IMR-90 (cell line): ENCODE data around the gene SYTL1. TPM values are rescaled to one million over a fixed set of nuclear protein-coding genes. Genes with fewer than 3 reads are reported as not detected.

Experiments
- ATAC-seq: fragments of 200-7000 bp; cut with Tn5 transposase; 2 replicates; pipeline ENCODE4 v1.9.1; 2020; ENCODE audit warnings: low read depth, mild to moderate bottlenecking, moderate library complexity
- BruUV-seq: library from RNA; stranded (reverse); fragments of 400-500 nt; replicated peaks from 2 replicates; lab custom pipeline; 2021; lab: Mats Ljungman, UMichigan
- CTCF ChIA-PET: fragments of 300-600 bp; formaldehyde crosslinking; extraction: SDS; loops from one replicate; lab custom pipeline; 2021; ENCODE audit warnings: antibody characterized with exemption; lab: Yijun Ruan, JAX
- POLR2A ChIA-PET: fragments of 300-600 bp; sonication (Branson Sonifier 250); formaldehyde crosslinking; loops from one replicate; lab custom pipeline; 2022; ENCODE audit warnings: antibody characterized with exemption; ENCODE audit not compliant: unreplicated experiment; lab: Charles Lee
- DNase-seq: peaks from one replicate; pipeline ENCODE4 v3.0.0; 2013
- H2AFZ ChIP-seq: replicated peaks from 2 replicates; pipeline ENCODE3; 2013; ENCODE audit warnings: low read length, mild to moderate bottlenecking; ENCODE audit not compliant: poor library complexity
- H2AK5ac ChIP-seq: 2 replicates; pipeline ENCODE4 v1.6.1; 2013; ENCODE audit warnings: low read depth, low read length, inconsistent platforms
- H2AK9ac ChIP-seq: replicated peaks from 2 replicates; pipeline ENCODE3; 2013; ENCODE audit warnings: mild to moderate bottlenecking, low read depth, low read length, moderate library complexity; ENCODE audit not compliant: poor library complexity
- H2BK120ac ChIP-seq: 2 replicates; pipeline ENCODE4 v1.6.1; 2013; ENCODE audit warnings: low read depth, low read length, inconsistent platforms
- H2BK15ac ChIP-seq: 3 replicates; pipeline ENCODE4 v1.6.1; 2013; ENCODE audit warnings: low read depth, low read length, inconsistent platforms
- H2BK20ac ChIP-seq: 2 replicates; pipeline ENCODE4 v1.6.1; 2013; ENCODE audit warnings: low read depth, mild to moderate bottlenecking, inconsistent platforms, low read length, moderate library complexity
- H2BK5ac ChIP-seq: 2 replicates; pipeline ENCODE4 v1.6.1; 2013; ENCODE audit warnings: mild to moderate bottlenecking, low read depth, low read length, inconsistent platforms; ENCODE audit not compliant: poor library complexity, severe bottlenecking
- H3K14ac ChIP-seq: replicated peaks from 2 replicates; pipeline ENCODE4 v1.6.1; 2013; ENCODE audit warnings: low read depth, low read length, inconsistent platforms
- H3K18ac ChIP-seq: 2 replicates; pipeline ENCODE4 v1.6.1; 2013; ENCODE audit warnings: low read depth, low read length, control low read depth
- H3K23ac ChIP-seq: 2 replicates; pipeline ENCODE4 v1.6.1; 2013; ENCODE audit warnings: low read depth, low read length, inconsistent platforms
- H3K27ac ChIP-seq: 2 replicates; pipeline ENCODE4 v1.5.1; 2013; ENCODE audit warnings: mild to moderate bottlenecking, control low read depth, low read length; ENCODE audit not compliant: insufficient read depth
- H3K27me3 ChIP-seq: 2 replicates; pipeline ENCODE4 v1.6.1; 2013; ENCODE audit warnings: low read length; ENCODE audit not compliant: control insufficient read depth, insufficient read depth
- H3K36me3 ChIP-seq: 2 replicates; pipeline ENCODE4 v1.6.1; 2013; ENCODE audit warnings: low read length, mixed read lengths; ENCODE audit not compliant: control insufficient read depth, insufficient read depth
- H3K4ac ChIP-seq: 2 replicates; pipeline ENCODE4 v1.6.1; 2013; ENCODE audit warnings: low read depth, low read length, inconsistent platforms
- H3K4me1 ChIP-seq: 2 replicates; pipeline ENCODE4 v1.6.1; 2013; ENCODE audit warnings: low read length, mixed read lengths; ENCODE audit not compliant: control insufficient read depth, insufficient read depth
- H3K4me2 ChIP-seq: 2 replicates; pipeline ENCODE4 v1.6.1; 2013; ENCODE audit warnings: low read depth, mild to moderate bottlenecking, control low read depth, low read length, moderate library complexity
- H3K4me3 ChIP-seq: 2 replicates; pipeline ENCODE4 v1.5.1; 2013; ENCODE audit warnings: low read depth, mild to moderate bottlenecking, control low read depth, low read length, moderate library complexity; ENCODE audit not compliant: insufficient read depth
- H3K56ac ChIP-seq: 2 replicates; pipeline ENCODE4 v1.6.1; 2013; ENCODE audit warnings: low read length, inconsistent platforms; ENCODE audit not compliant: insufficient read depth; ENCODE audit errors: extremely low read depth
- H3K79me1 ChIP-seq, 2 experiments: 2 replicates each; pipeline ENCODE4 v1.6.1; 2013; ENCODE audit warnings: low read length in 2 of 2, inconsistent platforms in 1 of 2, low read depth in 1 of 2
- H3K9ac ChIP-seq: 2 replicates; pipeline ENCODE4 v1.6.1; 2013; ENCODE audit warnings: low read depth, low read length, control low read depth
- H3K9me1 ChIP-seq: 2 replicates; pipeline ENCODE4 v1.6.1; 2013; ENCODE audit warnings: low read length, inconsistent platforms; ENCODE audit not compliant: insufficient read depth
- H3K9me3 ChIP-seq: 2 replicates; pipeline ENCODE4 v1.6.1; 2013; ENCODE audit warnings: low read length; ENCODE audit not compliant: control insufficient read depth, insufficient read depth
- H4K20me1 ChIP-seq: 2 replicates; pipeline ENCODE4 v1.6.1; 2013; ENCODE audit warnings: low read length, inconsistent platforms; ENCODE audit not compliant: insufficient read depth
- H4K5ac ChIP-seq: 2 replicates; pipeline ENCODE4 v1.6.1; 2013; ENCODE audit warnings: mild to moderate bottlenecking, low read depth, low read length, control low read depth
- H4K8ac ChIP-seq, 2 experiments: 2 replicates each; pipeline ENCODE4 v1.6.1; 2013; ENCODE audit warnings: low read depth in 2 of 2, low read length in 2 of 2, control low read depth in 1 of 2, inconsistent platforms in 1 of 2
- H4K91ac ChIP-seq: 2 replicates; pipeline ENCODE4 v1.6.1; 2013; ENCODE audit warnings: low read depth, low read length, inconsistent platforms; ENCODE audit not compliant: insufficient read depth
- CEBPB ChIP-seq: IDR thresholded peaks from 2 replicates; pipeline ENCODE4 v1.6.1; 2012; ENCODE audit warnings: low read depth, low read length, improper control_type of control experiment
- CHD1 ChIP-seq: IDR thresholded peaks from 2 replicates; pipeline ENCODE4 v1.6.1; 2012; ENCODE audit warnings: low read depth, low read length, improper control_type of control experiment
- NFE2L2 ChIP-seq: fragments of 150-350 bp; IDR thresholded peaks from 2 replicates; pipeline ENCODE4 v1.6.1; 2016; ENCODE audit warnings: low read depth, mild to moderate bottlenecking, low read length
- POLR2A ChIP-seq: IDR thresholded peaks from 2 replicates; pipeline ENCODE4 v1.6.1; 2012; ENCODE audit warnings: mild to moderate bottlenecking, low read depth, low read length
- RAD21 ChIP-seq: IDR thresholded peaks from 2 replicates; pipeline ENCODE4 v1.6.1; 2012; ENCODE audit warnings: low read length, improper control_type of control experiment
- RCOR1 ChIP-seq: IDR thresholded peaks from 2 replicates; pipeline ENCODE4 v1.6.1; 2012; ENCODE audit warnings: mild to moderate bottlenecking, low read length, improper control_type of control experiment; ENCODE audit not compliant: insufficient replicate concordance
- RFX5 ChIP-seq: IDR thresholded peaks from 2 replicates; pipeline ENCODE4 v1.8.0; 2012; ENCODE audit warnings: low read depth, mild to moderate bottlenecking, low read length, moderate library complexity
- WGBS, 2 experiments: methylation state at CpG; one replicate each; pipeline versions ENCODE4 v1.1.5 to v1.1.7; 2013; ENCODE audit warnings: missing lambda C conversion rate in 2 of 2; ENCODE audit not compliant: insufficient read length in 1 of 2; ENCODE audit errors: extremely low coverage in 2 of 2; 5-methylcytosine and 5-hydroxymethylcytosine counted together
- dilution Hi-C: fragments of 300-500 bp; cut with HindIII; formaldehyde crosslinking; loops from one replicate; pipeline ENCODE4 v1.14.3; 2018; ENCODE audit warnings: low sequenced_read_pairs; ENCODE audit not compliant: unreplicated experiment
- in situ Hi-C: fragments of 300-500 bp; cut with MboI; formaldehyde crosslinking; loops from 3 replicates; pipeline ENCODE4 v1.14.3; 2019; ENCODE audit warnings: low sequenced_read_pairs, inconsistent platforms, mixed read lengths
- intact Hi-C: fragments of 100-400 bp; cut with micrococcal nuclease; formaldehyde crosslinking; loops from 2 replicates; pipeline ENCODE4 v1.10.0; 2022
- polyA plus RNA-seq, 3 experiments: library from polyadenylated mRNA; depleted of rRNA; stranded (reverse); fragments of >200 nt; gene quantifications; 2 replicates each; pipeline ENCODE4 v1.2.3, GENCODE V29; 2012; ENCODE audit warnings: low replicate concordance in 1 of 3
- total RNA-seq: library from RNA; depleted of rRNA; stranded (reverse); fragments of >200 nt; gene quantifications from 2 replicates; pipeline ENCODE4 v1.2.3, GENCODE V29; 2012
- TF ChIP-seq, protein P1 (sequence below): fragments of 150-350 bp; IDR thresholded peaks from 2 replicates; pipeline ENCODE4 v1.6.1; 2017; ENCODE audit warnings: mild to moderate bottlenecking, antibody characterized with exemption, low read length, low read depth

The SYTL1 gene
- total and polyA plus RNA-seq, 2 of the 4 experiments (the other 2 are of a cell fraction): 0.18 to 1.0 TPM

DNA sequence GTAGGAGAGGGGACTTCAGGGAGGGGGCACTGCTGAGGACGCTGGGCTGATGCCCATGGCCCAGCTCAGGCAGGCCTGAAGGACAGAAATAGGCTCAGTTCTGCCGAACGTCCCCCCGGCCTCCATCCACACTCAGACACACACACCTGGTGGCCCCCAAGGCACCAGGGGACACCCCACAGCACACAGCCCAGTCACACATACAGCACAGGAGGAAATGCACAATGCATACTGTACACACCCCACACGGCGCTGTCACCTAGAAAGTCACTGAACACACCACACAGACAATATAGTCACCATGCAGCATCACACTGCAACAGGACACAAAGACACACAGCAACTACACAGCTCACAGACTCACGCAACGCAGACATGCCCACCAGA, 562 bp downstream of the SYTL1 start:
- H4K91ac ChIP-seq: no peak overlapping the region
- no peak overlapping the region for H4K8ac ChIP-seq
- no peak overlapping the region for H3K27ac ChIP-seq
- DNase-seq: no peak
- H3K18ac ChIP-seq: no peak overlapping the region
- H3K4me1 ChIP-seq: peaks cover 15% of the 10 kb centered on the region
- H3K9me3 ChIP-seq: no peaks in the 10 kb centered on the region
- no peak overlapping the region for H2BK5ac ChIP-seq
- H2BK15ac ChIP-seq: no peak overlapping the region; the same call in 2 of the 3 replicates
- no peak overlapping the region for H2BK120ac ChIP-seq
- H3K4me3 ChIP-seq: no peak overlapping the region
- no peaks in the 10 kb centered on the region for H3K79me1 ChIP-seq
- H2BK20ac ChIP-seq: no peak overlapping the region
- no peak overlapping the region for H4K5ac ChIP-seq
- in situ Hi-C loops (no loop called here), intact Hi-C loops (no loop called here), dilution Hi-C loops (no loop called here)
- H2AK5ac ChIP-seq: peak overlapping the region; percentile 42; the same call in 1 of the 2 replicates
- H3K4ac ChIP-seq: no peak overlapping the region
- peak overlapping the region; percentile 83 for H2AK9ac ChIP-seq
- TF ChIP-seq POLR2A: no peak
- TF ChIP-seq RCOR1: no peak
- TF ChIP-seq CHD1: no peak
- TF ChIP-seq, protein P1, sequence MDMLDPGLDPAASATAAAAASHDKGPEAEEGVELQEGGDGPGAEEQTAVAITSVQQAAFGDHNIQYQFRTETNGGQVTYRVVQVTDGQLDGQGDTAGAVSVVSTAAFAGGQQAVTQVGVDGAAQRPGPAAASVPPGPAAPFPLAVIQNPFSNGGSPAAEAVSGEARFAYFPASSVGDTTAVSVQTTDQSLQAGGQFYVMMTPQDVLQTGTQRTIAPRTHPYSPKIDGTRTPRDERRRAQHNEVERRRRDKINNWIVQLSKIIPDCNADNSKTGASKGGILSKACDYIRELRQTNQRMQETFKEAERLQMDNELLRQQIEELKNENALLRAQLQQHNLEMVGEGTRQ: no peak
- no peak for TF ChIP-seq RAD21
- TF ChIP-seq CEBPB: no peak
- TF ChIP-seq NFE2L2: no peak
- no peak for TF ChIP-seq RFX5
- H3K14ac ChIP-seq: no peak overlapping the region
- H3K56ac ChIP-seq: no peak overlapping the region
- POLR2A ChIA-PET: no interaction called here
- H3K23ac ChIP-seq: no peak overlapping the region
- H3K36me3 ChIP-seq: 0 out of 2 replicates have a peak, but pooled peaks cover 3% of the 10 kb centered on the region
- BruUV-seq: no TSS peak
- peaks cover 7% of the 10 kb centered on the region; the same call in 1 of the 2 replicates for H3K9me1 ChIP-seq
- H2AFZ ChIP-seq: peak overlapping the region; percentile 39
- no peaks in the 10 kb centered on the region for H4K20me1 ChIP-seq
- H3K4me2 ChIP-seq: no peak overlapping the region
- CTCF ChIA-PET: interaction anchor here (0.5 kb wide), 1 partner anchor 24 kb away, joined by 3 read pairs; no protein-coding TSS in a partner anchor
- no peaks in the 10 kb centered on the region for H3K27me3 ChIP-seq
- WGBS, 2 experiments: 90% methylated on average over 2 of the region's 8 CpGs; no CpG with 5 or more reads in 1 of the 2 experiments
- no peak for ATAC-seq
- H3K9ac ChIP-seq: no peak overlapping the region
